ENCODE data around the gene THAP2. TPM values are rescaled to one million over a fixed set of nuclear protein-coding genes. Genes with fewer than 3 reads are reported as not detected.
"Not testable (repeated sequence)": the region's sequence is repeated elsewhere in the genome, so short reads cannot be mapped to it uniquely, and the experiment has no call there.

Gene THAP2
- polyA plus RNA-seq, 3 donors, result 13.0 to 16.4 (median 15.7) TPM

DNA sequence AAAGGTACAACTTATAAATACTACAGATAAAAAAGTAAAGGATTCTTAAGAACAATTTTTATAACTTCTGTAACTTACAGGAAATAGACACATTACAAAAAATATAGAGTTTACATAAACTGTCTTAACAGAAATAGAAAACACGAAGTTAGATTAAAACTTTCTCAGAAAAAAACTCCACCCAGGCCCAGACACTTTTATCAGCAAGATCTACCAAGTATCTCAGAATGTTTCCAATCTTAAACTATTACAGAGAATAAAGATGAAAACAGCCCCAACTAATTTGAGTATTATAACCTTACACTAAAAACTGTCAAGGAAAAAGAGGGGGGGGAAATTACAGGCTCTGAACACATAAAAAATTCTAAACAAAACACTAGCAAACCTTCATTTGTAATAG lies 8.6 kb upstream of the THAP2 start:
- DNase-seq, result no peak

GRCh38 chr12:71655907-71656306 lies 8.2 kb upstream of the THAP2 start:
- no peak for DNase-seq

GRCh38 chr12:71656740-71657139 lies 7.4 kb upstream of the THAP2 start:
- DNase-seq, result no peak

GRCh38 chr12:71661977-71662530 lies 2.0 kb upstream of the THAP2 start:
- no peak for DNase-seq

DNA sequence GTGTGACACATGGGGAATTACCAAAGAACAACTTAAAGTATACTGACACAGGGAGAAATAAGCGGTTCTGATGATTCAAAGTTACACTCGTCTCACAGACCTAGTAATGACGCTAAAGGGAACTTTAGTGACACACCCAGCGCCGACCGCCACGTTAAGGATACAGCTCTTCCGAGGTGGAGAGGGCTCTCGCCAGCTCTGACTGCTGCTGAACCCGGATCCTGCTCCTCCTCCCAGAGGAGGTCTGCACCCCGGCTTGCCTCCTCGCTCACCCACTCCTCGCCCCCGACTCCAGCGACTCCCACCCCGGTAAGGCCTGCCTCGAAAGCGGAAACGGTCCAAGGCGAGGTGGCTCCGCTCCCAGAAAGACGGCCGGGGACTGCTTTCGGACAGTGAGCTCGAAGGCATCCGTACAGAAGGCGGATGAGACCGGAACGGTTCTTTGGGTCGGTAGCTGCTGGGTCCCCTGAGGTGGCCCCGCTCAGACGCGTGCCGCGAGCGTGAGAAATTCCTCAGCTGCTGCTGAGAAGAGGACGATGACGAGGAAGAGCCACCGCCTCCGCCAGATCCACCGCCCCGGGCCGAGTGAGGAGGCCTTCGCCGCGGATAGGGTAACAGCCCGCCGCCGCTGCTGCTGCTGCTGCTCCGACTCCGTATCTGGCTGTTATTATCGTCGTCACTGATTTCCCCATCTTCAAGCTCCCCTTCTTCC lies 1.1 kb upstream of the THAP2 start:
- peak; percentile 56 for DNase-seq

- DNase-seq, result peak; percentile 10
These were observed 449 bp downstream of the THAP2 start for GRCh38 chr12:71664411-71665089.

GRCh38 chr12:71665090-71665463 lies 976 bp downstream of the THAP2 start:
- peak; percentile 20 for DNase-seq

GRCh38 chr12:71666259-71666658 lies 2.2 kb downstream of the THAP2 start:
- no peak for DNase-seq

DNA sequence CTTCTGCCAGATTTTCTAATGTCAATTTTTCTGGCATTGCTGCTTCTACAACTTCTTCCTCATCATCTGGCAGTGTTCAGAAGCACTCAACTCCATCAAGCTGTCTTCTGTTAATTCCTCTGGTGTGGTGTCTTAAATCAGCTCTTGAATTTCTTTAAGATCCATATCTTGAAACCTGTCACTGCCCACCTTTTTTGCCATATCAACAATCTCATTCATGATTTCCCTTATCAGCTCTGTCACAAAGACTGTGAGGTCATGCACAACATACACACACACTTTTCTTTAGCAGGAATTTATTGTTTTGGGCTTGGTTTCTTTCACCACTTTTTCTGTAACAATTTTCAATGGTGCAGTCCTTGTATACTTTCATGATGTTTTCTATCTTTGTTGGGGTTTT lies 7.2 kb downstream of the THAP2 start:
- DNase-seq, result no peak

GRCh38 chr12:71671816-71672215 lies 7.7 kb downstream of the THAP2 start:
- DNase-seq, result no peak

DNA sequence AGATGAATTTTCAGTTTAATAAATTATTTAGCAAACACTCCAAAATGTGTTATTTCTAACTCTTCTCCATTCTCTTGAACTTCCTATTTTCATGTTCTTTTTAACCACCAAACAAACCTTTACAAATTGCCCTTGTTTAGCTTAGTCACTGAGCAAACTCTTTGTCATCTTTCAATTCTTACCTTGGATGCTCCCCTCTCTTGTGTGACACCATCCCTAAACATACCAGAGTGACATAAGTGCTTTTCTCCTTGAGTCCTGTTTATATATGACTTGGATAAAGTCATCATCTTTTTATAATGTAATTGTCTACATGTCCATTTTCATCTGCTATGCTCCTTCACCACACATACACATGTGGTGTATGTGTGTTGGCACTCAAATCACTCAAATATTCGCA lies 18.4 kb downstream of the THAP2 start:
- DNase-seq, result no peak

DNA sequence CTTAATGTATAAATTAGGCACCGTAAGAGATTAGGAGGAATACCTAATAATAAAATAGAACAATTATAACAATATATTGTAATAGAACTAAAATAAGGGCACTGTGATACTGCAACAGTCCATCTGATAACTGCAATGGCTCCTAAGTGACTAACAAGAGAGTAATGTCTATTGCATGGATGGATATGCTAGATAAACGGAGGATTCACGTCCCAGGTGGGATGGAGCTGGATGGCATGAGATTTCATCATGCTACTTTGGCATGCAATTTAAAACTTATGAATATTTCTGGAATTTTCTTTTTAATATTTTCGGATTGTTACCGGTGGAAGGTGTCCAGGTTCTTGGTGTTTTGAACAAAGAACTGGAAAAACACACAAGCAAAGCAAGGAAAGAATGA lies 19.5 kb downstream of the THAP2 start:
- DNase-seq, result no peak

GRCh38 chr12:71684081-71684480 lies 20.0 kb downstream of the THAP2 start:
- DNase-seq, result no peak

- DNase-seq, result no peak
These were observed 21.3 kb downstream of the THAP2 start for GRCh38 chr12:71685312-71685906.

- peak; percentile 86 for DNase-seq
These were observed 22.0 kb downstream of the THAP2 start, which contains the start of gene TMEM19 for GRCh38 chr12:71685914-71686657. TMEM19 (plus strand) TSS chr12:71686082; CDS start chr12:71686681, 599 bp downstream.

GRCh38 chr12:71686658-71687025 lies 22.5 kb downstream of the THAP2 start:
- no peak for DNase-seq

DNA sequence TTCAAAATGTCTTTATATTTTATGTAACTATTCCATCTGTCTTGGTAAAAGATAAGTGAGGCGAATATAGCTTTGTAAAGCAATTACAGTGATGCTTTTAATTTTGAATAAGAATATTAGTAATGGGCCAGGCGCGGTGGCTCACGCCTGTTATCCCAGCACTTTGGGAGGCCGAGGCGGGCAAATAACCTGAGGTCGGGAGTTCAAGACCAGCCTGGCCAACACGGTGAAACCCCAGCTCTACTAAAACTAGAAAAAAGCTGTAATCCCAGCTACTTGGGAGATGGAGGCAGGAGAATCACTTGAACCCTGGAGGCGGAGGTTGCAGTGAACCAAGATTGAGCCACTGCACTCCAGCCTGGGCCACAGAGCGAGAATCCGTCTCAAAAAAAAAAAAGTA lies 23.1 kb downstream of the THAP2 start:
- DNase-seq, result not testable (repeated sequence)

DNA sequence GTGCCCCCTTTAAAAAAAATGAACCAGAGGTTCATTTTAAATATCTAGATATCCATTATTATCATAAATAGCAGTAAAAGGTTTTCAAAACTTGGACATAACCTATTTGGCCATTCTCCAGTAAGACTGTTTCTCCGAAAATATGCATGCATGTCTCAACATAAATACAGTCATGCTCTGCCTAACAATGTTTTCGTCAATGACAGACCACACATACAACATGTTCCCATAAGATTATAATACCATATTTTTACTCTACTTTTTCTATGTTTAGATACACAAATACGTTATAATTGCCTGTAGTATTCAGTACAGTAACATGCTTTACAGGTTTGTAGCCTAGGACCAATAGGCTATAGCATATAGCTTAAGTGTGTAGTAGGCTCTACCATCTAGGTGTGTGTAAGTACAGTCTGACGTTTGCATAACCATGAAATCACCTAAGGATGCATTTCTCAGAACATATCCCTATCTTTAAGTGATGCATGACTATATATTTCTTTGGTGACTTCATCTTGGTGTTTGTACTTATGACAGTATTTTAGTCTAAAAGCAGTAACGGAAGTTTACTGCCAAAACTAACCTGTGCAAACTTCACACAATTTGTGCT lies 25.0 kb downstream of the THAP2 start:
- DNase-seq, result no peak

- DNase-seq, result no peak
These were observed 27.5 kb downstream of the THAP2 start for GRCh38 chr12:71691504-71692129.

- DNase-seq, result no peak
These were observed 29.0 kb downstream of the THAP2 start for GRCh38 chr12:71693126-71693525.

GRCh38 chr12:71693651-71694050 lies 29.6 kb downstream of the THAP2 start:
- DNase-seq, result not testable (repeated sequence)

All from renal pelvis (tissue), 4 donors.